ENCODE results near the gene FAM241A.

DNA sequence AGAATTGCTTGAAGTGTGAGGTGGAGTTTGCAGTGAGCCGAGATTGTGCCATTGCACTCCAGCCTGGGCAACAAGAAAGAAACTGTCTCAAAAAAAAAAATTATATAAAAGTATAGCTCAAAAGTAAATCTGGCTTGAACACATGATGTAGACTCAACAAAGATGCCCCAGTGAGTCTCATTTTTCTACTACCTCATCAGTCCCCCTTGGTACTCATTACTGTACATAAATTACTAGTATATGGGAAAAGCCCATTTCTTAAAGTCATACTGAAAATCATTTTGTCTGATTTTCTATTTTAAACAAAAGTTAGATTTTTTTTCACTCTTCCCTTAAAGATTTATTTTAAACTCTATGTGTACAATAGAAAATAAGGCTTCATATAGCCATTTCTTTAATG lies 39.2 kb downstream of the FAM241A start:
- TF ChIP-seq POLR2AphosphoS5 (IDR thresholded peaks at IDR 0.05; ENCODE audit: low read depth, low read length): no peak
- TF ChIP-seq, protein P1, sequence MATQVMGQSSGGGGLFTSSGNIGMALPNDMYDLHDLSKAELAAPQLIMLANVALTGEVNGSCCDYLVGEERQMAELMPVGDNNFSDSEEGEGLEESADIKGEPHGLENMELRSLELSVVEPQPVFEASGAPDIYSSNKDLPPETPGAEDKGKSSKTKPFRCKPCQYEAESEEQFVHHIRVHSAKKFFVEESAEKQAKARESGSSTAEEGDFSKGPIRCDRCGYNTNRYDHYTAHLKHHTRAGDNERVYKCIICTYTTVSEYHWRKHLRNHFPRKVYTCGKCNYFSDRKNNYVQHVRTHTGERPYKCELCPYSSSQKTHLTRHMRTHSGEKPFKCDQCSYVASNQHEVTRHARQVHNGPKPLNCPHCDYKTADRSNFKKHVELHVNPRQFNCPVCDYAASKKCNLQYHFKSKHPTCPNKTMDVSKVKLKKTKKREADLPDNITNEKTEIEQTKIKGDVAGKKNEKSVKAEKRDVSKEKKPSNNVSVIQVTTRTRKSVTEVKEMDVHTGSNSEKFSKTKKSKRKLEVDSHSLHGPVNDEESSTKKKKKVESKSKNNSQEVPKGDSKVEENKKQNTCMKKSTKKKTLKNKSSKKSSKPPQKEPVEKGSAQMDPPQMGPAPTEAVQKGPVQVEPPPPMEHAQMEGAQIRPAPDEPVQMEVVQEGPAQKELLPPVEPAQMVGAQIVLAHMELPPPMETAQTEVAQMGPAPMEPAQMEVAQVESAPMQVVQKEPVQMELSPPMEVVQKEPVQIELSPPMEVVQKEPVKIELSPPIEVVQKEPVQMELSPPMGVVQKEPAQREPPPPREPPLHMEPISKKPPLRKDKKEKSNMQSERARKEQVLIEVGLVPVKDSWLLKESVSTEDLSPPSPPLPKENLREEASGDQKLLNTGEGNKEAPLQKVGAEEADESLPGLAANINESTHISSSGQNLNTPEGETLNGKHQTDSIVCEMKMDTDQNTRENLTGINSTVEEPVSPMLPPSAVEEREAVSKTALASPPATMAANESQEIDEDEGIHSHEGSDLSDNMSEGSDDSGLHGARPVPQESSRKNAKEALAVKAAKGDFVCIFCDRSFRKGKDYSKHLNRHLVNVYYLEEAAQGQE (IDR thresholded peaks at IDR 0.05; ENCODE audit: insufficient read depth in 1 of 2, low read depth in 2 of 2, low read length in 1 of 2): no peak
- TF ChIP-seq, protein P2, sequence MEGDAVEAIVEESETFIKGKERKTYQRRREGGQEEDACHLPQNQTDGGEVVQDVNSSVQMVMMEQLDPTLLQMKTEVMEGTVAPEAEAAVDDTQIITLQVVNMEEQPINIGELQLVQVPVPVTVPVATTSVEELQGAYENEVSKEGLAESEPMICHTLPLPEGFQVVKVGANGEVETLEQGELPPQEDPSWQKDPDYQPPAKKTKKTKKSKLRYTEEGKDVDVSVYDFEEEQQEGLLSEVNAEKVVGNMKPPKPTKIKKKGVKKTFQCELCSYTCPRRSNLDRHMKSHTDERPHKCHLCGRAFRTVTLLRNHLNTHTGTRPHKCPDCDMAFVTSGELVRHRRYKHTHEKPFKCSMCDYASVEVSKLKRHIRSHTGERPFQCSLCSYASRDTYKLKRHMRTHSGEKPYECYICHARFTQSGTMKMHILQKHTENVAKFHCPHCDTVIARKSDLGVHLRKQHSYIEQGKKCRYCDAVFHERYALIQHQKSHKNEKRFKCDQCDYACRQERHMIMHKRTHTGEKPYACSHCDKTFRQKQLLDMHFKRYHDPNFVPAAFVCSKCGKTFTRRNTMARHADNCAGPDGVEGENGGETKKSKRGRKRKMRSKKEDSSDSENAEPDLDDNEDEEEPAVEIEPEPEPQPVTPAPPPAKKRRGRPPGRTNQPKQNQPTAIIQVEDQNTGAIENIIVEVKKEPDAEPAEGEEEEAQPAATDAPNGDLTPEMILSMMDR (IDR thresholded peaks at IDR 0.05): no peak

Data from Panc1 (cell line).